H1 (cell line): Measurements from ENCODE around the gene CDK5RAP2. TPM values are rescaled to one million over a fixed set of nuclear protein-coding genes. Genes with fewer than 3 reads are reported as not detected.

Source experiments
- CTCF ChIA-PET: fragments of 300-600 bp; sonication (Branson Sonifier 250); formaldehyde crosslinking; loops from one replicate; lab custom pipeline; 2021; ENCODE audit not compliant: partially characterized antibody; lab: Charles Lee
- POLR2A ChIA-PET: fragments of 300-600 bp; sonication (Branson Sonifier 250); formaldehyde crosslinking; loops from one replicate; lab custom pipeline; 2021; ENCODE audit warnings: inconsistent platforms; ENCODE audit not compliant: partially characterized antibody; lab: Charles Lee
- DNase-seq, 2 experiments: peaks; one replicate each; pipeline versions ENCODE4 v3.0.0 to v3.0.0-alpha.2; 2010 to 2022; ENCODE audit warnings: low spot score in 2 of 2, low read depth in 1 of 2, mixed read lengths in 1 of 2
- FAIRE-seq: peaks from 2 replicates; lab custom pipeline; 2011; peaks lifted over from hg19 to GRCh38; lab: Jason Lieb, UNC
- H2AFZ ChIP-seq: 2 replicates; pipeline ENCODE4 v1.8.1; 2012; ENCODE audit warnings: low read length, inconsistent platforms
- H2AK5ac ChIP-seq: 2 replicates; pipeline ENCODE4 v1.6.1; 2013; ENCODE audit warnings: low read depth, low read length
- H2BK120ac ChIP-seq: replicated peaks from 2 replicates; pipeline ENCODE3; 2013; ENCODE audit warnings: low read depth, low read length, inconsistent platforms
- H2BK12ac ChIP-seq: 2 replicates; pipeline ENCODE4 v1.6.1; 2013; ENCODE audit warnings: low read depth, low read length
- H2BK15ac ChIP-seq: 2 replicates; pipeline ENCODE4 v1.6.1; 2013; ENCODE audit warnings: low read length
- H2BK20ac ChIP-seq: 2 replicates; pipeline ENCODE4 v1.6.1; 2013; ENCODE audit warnings: low read length
- H2BK5ac ChIP-seq: 2 replicates; pipeline ENCODE4 v1.6.1; 2013; ENCODE audit warnings: low read depth, low read length
- H3K14ac ChIP-seq: 2 replicates; pipeline ENCODE4 v1.6.1; 2013; ENCODE audit warnings: inconsistent platforms; ENCODE audit not compliant: insufficient read length
- H3K18ac ChIP-seq: 2 replicates; pipeline ENCODE4 v1.6.1; 2013; ENCODE audit warnings: low read length; ENCODE audit errors: extremely low read depth
- H3K23ac ChIP-seq: 2 replicates; pipeline ENCODE4 v1.6.1; 2013; ENCODE audit warnings: inconsistent platforms; ENCODE audit not compliant: insufficient read length
- H3K23me2 ChIP-seq: 2 replicates; pipeline ENCODE4 v1.6.1; 2013; ENCODE audit warnings: low read depth, low read length
- H3K27ac ChIP-seq: 2 replicates; pipeline ENCODE4 v1.6.1; 2011; ENCODE audit warnings: low read depth, low read length, inconsistent platforms
- H3K27me3 ChIP-seq, 4 experiments: replicated peaks in 1 of 4; 1 replicate in 1 of 4; 2 replicates in 3 of 4; pipeline versions ENCODE4 v1.6.1 to v1.8.1; 2011 to 2013; ENCODE audit warnings: low read length in 3 of 4, mild to moderate bottlenecking in 3 of 4, inconsistent platforms in 2 of 4, mixed read lengths in 2 of 4, moderate library complexity in 1 of 4; ENCODE audit not compliant: control insufficient read depth in 3 of 4, insufficient read depth in 3 of 4; ENCODE audit errors: extremely low read depth in 1 of 4
- H3K36me3 ChIP-seq, 4 experiments: 2 replicates each; pipeline versions ENCODE4 v1.6.1 to v1.8.1; 2011 to 2013; ENCODE audit warnings: mild to moderate bottlenecking in 4 of 4, low read length in 3 of 4, moderate library complexity in 2 of 4, control low read depth in 1 of 4, inconsistent platforms in 1 of 4; ENCODE audit not compliant: insufficient read depth in 4 of 4, control insufficient read depth in 2 of 4
- H3K4ac ChIP-seq: replicated peaks from 2 replicates; pipeline ENCODE3; 2013; ENCODE audit warnings: low read length, low read depth, mixed read lengths, inconsistent platforms; ENCODE audit not compliant: insufficient read length
- H3K4me1 ChIP-seq, 4 experiments: replicated peaks in 1 of 4; 1 replicate in 1 of 4; 2 replicates in 3 of 4; pipeline versions ENCODE4 v1.6.1 to v1.8.1; 2011 to 2013; ENCODE audit warnings: low read length in 3 of 4, inconsistent platforms in 2 of 4, mixed read lengths in 1 of 4; ENCODE audit not compliant: insufficient read depth in 4 of 4, control insufficient read depth in 3 of 4
- H3K4me2 ChIP-seq, 2 experiments: 2 replicates each; pipeline versions ENCODE4 v1.6.1 to v1.8.1; 2011 to 2013; ENCODE audit warnings: low read depth in 2 of 2, low read length in 2 of 2, control low read depth in 1 of 2, inconsistent platforms in 1 of 2, mild to moderate bottlenecking in 1 of 2; ENCODE audit not compliant: insufficient read depth in 1 of 2
- H3K4me3 ChIP-seq, 4 experiments: fragments of 200-600, 300-600 bp in 1 of 4; sonication (generic), shearing (Covaris generic), sonication (Bioruptor Twin) in 1 of 4; 2 replicates each; pipeline versions ENCODE4 v1.5.1 to v1.8.1; 2011 to 2016; ENCODE audit warnings: low read length in 4 of 4, low read depth in 3 of 4, control low read depth in 2 of 4, inconsistent platforms in 2 of 4, mild to moderate bottlenecking in 2 of 4, mixed read lengths in 1 of 4, moderate library complexity in 1 of 4; ENCODE audit not compliant: insufficient read depth in 2 of 4; ENCODE audit errors: extremely low read depth in 1 of 4
- H3K56ac ChIP-seq: replicated peaks from 2 replicates; pipeline ENCODE3; 2013; ENCODE audit warnings: low read depth, mild to moderate bottlenecking, mixed read lengths, low read length, inconsistent platforms; ENCODE audit not compliant: insufficient read length
- H3K79me1 ChIP-seq: 2 replicates; pipeline ENCODE4 v1.6.1; 2013; ENCODE audit warnings: low read depth, low read length, control low read depth
- H3K79me2 ChIP-seq, 2 experiments: 2 replicates each; pipeline versions ENCODE4 v1.6.1 to v1.8.1; 2012 to 2013; ENCODE audit warnings: low read length in 2 of 2, mild to moderate bottlenecking in 2 of 2, inconsistent platforms in 1 of 2; ENCODE audit not compliant: insufficient read depth in 2 of 2, control insufficient read depth in 1 of 2
- H3K9ac ChIP-seq, 4 experiments: replicated peaks in 1 of 4; 1 replicate in 1 of 4; 2 replicates in 3 of 4; pipeline versions ENCODE4 v1.6.1 to v1.8.1; 2011 to 2013; ENCODE audit warnings: low read depth in 3 of 4, low read length in 3 of 4, control low read depth in 2 of 4, mild to moderate bottlenecking in 2 of 4, moderate library complexity in 2 of 4, inconsistent platforms in 1 of 4; ENCODE audit errors: extremely low read depth in 1 of 4
- H3K9me3 ChIP-seq, 2 experiments: 2 replicates each; pipeline versions ENCODE4 v1.6.1 to v1.8.1; 2012 to 2013; ENCODE audit warnings: mild to moderate bottlenecking in 2 of 2, moderate library complexity in 2 of 2, control low read depth in 1 of 2, inconsistent platforms in 1 of 2, low read depth in 1 of 2, low read length in 1 of 2, mixed read lengths in 1 of 2; ENCODE audit not compliant: insufficient read depth in 2 of 2
- H4K20me1 ChIP-seq, 2 experiments: replicated peaks in 1 of 2; 2 replicates each; pipeline versions ENCODE3 to v1.8.1; 2011 to 2013; ENCODE audit warnings: inconsistent platforms in 2 of 2, low read length in 2 of 2, mild to moderate bottlenecking in 1 of 2; ENCODE audit not compliant: insufficient read depth in 2 of 2, control insufficient read depth in 1 of 2
- H4K5ac ChIP-seq: 2 replicates; pipeline ENCODE4 v1.6.1; 2013; ENCODE audit warnings: low read length, low read depth, mixed read lengths, inconsistent platforms; ENCODE audit not compliant: insufficient read length
- H4K8ac ChIP-seq: 2 replicates; pipeline ENCODE4 v1.8.0; 2013; ENCODE audit warnings: mild to moderate bottlenecking, moderate library complexity, low read length, inconsistent platforms; ENCODE audit not compliant: insufficient read depth; ENCODE audit errors: extremely low read depth
- H4K91ac ChIP-seq: replicated peaks from 2 replicates; pipeline ENCODE3; 2013; ENCODE audit warnings: low read length, mixed read lengths, inconsistent platforms; ENCODE audit not compliant: insufficient read length
- CBX5 ChIP-seq: fragments of 300-800, 300-1000 bp; sonication (generic); IDR thresholded peaks from 2 replicates; pipeline ENCODE4 v1.7.1; 2016; ENCODE audit warnings: antibody characterized with exemption, low read length, low read depth
- EZH2 ChIP-seq: fragments of 200-600 bp; sonication (generic); IDR thresholded peaks from 2 replicates; pipeline ENCODE4 v1.7.1; 2012; ENCODE audit warnings: low read depth, mild to moderate bottlenecking, moderate library complexity, low read length, inconsistent platforms; ENCODE audit not compliant: severe bottlenecking
- HDAC6 ChIP-seq: IDR thresholded peaks from one replicate; pipeline ENCODE4 v1.7.1; 2012; ENCODE audit warnings: low read depth, mild to moderate bottlenecking, inconsistent platforms, low read length, moderate library complexity
- JUND ChIP-seq: IDR thresholded peaks from 2 replicates; pipeline ENCODE4 v1.6.1; 2011; ENCODE audit warnings: mild to moderate bottlenecking, improper control_type of control experiment, low read length
- KDM4A ChIP-seq: IDR thresholded peaks from one replicate; pipeline ENCODE4 v1.7.1; 2012; ENCODE audit warnings: low read depth, mild to moderate bottlenecking, moderate library complexity, low read length, inconsistent platforms; ENCODE audit not compliant: severe bottlenecking
- MAX ChIP-seq: IDR thresholded peaks from 2 replicates; pipeline ENCODE4 v1.6.1; 2012; ENCODE audit warnings: inconsistent platforms
- PHF8 ChIP-seq: fragments of 200-600 bp; sonication (generic); conservative IDR thresholded peaks from 2 replicates; pipeline ENCODE4 v1.7.1; 2012; ENCODE audit warnings: low read depth, mild to moderate bottlenecking, inconsistent platforms, low read length, moderate library complexity
- POLR2AphosphoS5 ChIP-seq: IDR thresholded peaks from 2 replicates; pipeline ENCODE4 v1.6.1; 2011; ENCODE audit warnings: low read depth, low read length
- RBBP5 ChIP-seq: IDR thresholded peaks from 2 replicates; pipeline ENCODE4 v1.7.1; 2012; ENCODE audit warnings: low read depth, mild to moderate bottlenecking, inconsistent platforms, low read length, moderate library complexity, borderline replicate concordance
- SIN3A ChIP-seq, 2 experiments: IDR thresholded peaks in 1 of 2; conservative IDR thresholded peaks in 1 of 2; 2 replicates each; pipeline ENCODE4 v1.6.1; 2011 to 2012; ENCODE audit warnings: low read length in 2 of 2, improper control_type of control experiment in 1 of 2, low read depth in 1 of 2, mild to moderate bottlenecking in 1 of 2
- SIX5 ChIP-seq: IDR thresholded peaks from 2 replicates; pipeline ENCODE4 v1.6.1; 2011; ENCODE audit warnings: mild to moderate bottlenecking, low read depth, low read length
- WGBS, 2 experiments: shearing (Covaris generic) in 1 of 2; methylation state at CpG; one replicate each; pipeline versions ENCODE4 v1.1.6 to v1.1.7; 2013 to 2015; ENCODE audit warnings: low lambda C conversion rate in 2 of 2, mixed read lengths in 2 of 2, inconsistent platforms in 1 of 2, low coverage in 1 of 2, missing lambda C conversion rate in 1 of 2; ENCODE audit not compliant: insufficient replicate concordance in 2 of 2, insufficient coverage in 1 of 2, insufficient read length in 1 of 2; ENCODE audit errors: extremely low coverage in 1 of 2, missing lambda C conversion rate in 1 of 2; 5-methylcytosine and 5-hydroxymethylcytosine counted together
- polyA plus RNA-seq, 7 experiments: library from polyadenylated mRNA; depleted of rRNA in 3 of 7; stranded (reverse) in 5 of 7; unstranded in 2 of 7; fragments of >200 nt in 5 of 7; fragments of 200-250 nt in 2 of 7; gene quantifications; 1 replicate in 5 of 7; 2 replicates in 1 of 7; 4 replicates in 1 of 7; pipeline versions ENCODE4 v1.2.1 to v1.2.3, GENCODE V29; 2011 to 2013; ENCODE audit warnings: missing spikeins in 2 of 7, mixed read lengths in 2 of 7
- total RNA-seq: library from RNA; stranded (reverse); fragmentation: NEBNext Ultra II Directional; extraction: Animal tissue kit (Norgen Biotek cat#: 25700); gene quantifications from 2 replicates; pipeline ENCODE4 v1.2.1, GENCODE V29; 2021
- TF ChIP-seq, protein P1 (sequence below): IDR thresholded peaks from 2 replicates; pipeline ENCODE4 v1.6.1; 2011; ENCODE audit warnings: low read length, improper control_type of control experiment

CDK5RAP2 gene
- total and polyA plus RNA-seq, 2 of the 8 experiments (the other 6 are each of a cell fraction or from before 2014, with no cell fraction given): 19.8 to 49.4 TPM

DNA sequence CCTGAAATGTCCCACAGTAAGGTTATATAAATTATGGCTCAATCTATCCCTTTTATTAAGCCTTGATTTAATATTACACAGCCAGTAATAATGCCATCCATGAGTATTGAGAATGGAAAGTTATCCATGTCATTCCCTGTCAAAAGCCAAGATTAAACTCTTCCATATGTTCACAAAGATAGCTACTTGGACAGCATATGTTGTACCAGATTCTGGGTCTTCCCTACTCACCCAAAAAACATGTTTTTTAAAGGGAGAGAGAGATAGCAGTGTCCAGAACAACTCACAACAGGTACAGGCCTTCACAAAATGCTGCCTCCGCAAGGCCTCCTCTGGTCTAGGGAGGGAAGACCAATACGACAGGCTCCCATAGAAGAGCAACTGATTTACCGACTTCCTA is 15.4 kb downstream of the CDK5RAP2 start:
- H4K91ac ChIP-seq: no peak overlapping the region
- no peak overlapping the region for H2BK15ac ChIP-seq
- H3K36me3 ChIP-seq: peaks cover 10 to 49% (median 20%) of the 10 kb centered on the region in 4 experiments; a peak in 7 of 8 replicates
- H3K4ac ChIP-seq: no peak overlapping the region
- H2AK5ac ChIP-seq: no peak overlapping the region
- 92% methylated on average over 3 of the region's 3 CpGs; no CpG with 5 or more reads in 1 of the 2 experiments for WGBS, 2 experiments
- H4K8ac ChIP-seq: no peak overlapping the region
- H3K4me1 ChIP-seq: no peaks in the 10 kb centered on the region
- no peak overlapping the region for H3K14ac ChIP-seq
- ChIA-PET CTCF (interaction anchor here (0.6 to 1.5 kb wide), 4 partner anchors 9 to 125 kb away, joined by 3 to 4 read pairs (median 3); no protein-coding TSS in a partner anchor), POLR2A (interaction anchor here (1.1 kb wide), 1 partner anchor 10 kb away, joined by 3 read pairs; no protein-coding TSS in a partner anchor)
- H2BK120ac ChIP-seq: no peak overlapping the region
- no peaks in the 10 kb centered on the region for H3K27me3 ChIP-seq
- no peaks in the 10 kb centered on the region for H3K23me2 ChIP-seq
- H3K56ac ChIP-seq: no peak overlapping the region
- H3K23ac ChIP-seq: no peak overlapping the region
- no peak overlapping the region for H3K9ac ChIP-seq
- H4K20me1 ChIP-seq: peaks cover 7 to 14% of the 10 kb centered on the region in 2 experiments
- DNase-seq (no peak), FAIRE-seq (no peak)
- H2BK12ac ChIP-seq: no peak overlapping the region
- no peak overlapping the region for H3K18ac ChIP-seq
- H2AFZ ChIP-seq: no peak overlapping the region
- H3K79me2 ChIP-seq: peaks cover 0 to 34% of the 10 kb centered on the region in 2 experiments; a peak in 2 of 4 replicates
- H3K27ac ChIP-seq: no peak overlapping the region
- H2BK5ac ChIP-seq: no peak overlapping the region
- no peak overlapping the region for H4K5ac ChIP-seq
- peaks cover 16% of the 10 kb centered on the region; the same call in 1 of the 2 replicates for H3K79me1 ChIP-seq
- no peak overlapping the region for H3K4me3 ChIP-seq
- H3K4me2 ChIP-seq: no peak overlapping the region
- H3K9me3 ChIP-seq: no peaks in the 10 kb centered on the region
- H2BK20ac ChIP-seq: no peak overlapping the region
- no peak for TF ChIP-seq JUND
- TF ChIP-seq, protein P1, sequence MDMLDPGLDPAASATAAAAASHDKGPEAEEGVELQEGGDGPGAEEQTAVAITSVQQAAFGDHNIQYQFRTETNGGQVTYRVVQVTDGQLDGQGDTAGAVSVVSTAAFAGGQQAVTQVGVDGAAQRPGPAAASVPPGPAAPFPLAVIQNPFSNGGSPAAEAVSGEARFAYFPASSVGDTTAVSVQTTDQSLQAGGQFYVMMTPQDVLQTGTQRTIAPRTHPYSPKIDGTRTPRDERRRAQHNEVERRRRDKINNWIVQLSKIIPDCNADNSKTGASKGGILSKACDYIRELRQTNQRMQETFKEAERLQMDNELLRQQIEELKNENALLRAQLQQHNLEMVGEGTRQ: no peak
- no peak for TF ChIP-seq CBX5
- no peak for TF ChIP-seq KDM4A
- no peak for TF ChIP-seq RBBP5
- TF ChIP-seq POLR2AphosphoS5: no peak
- no peak for TF ChIP-seq MAX
- no peak for TF ChIP-seq SIX5
- TF ChIP-seq HDAC6: no peak
- TF ChIP-seq PHF8: no peak
- no peak for TF ChIP-seq SIN3A (conservative IDR thresholded peaks at IDR 0.05 in 1 of 2, IDR thresholded peaks at IDR 0.05 in 1 of 2; ENCODE audit: low read depth in 1 of 2, low read length in 2 of 2)
- no peak for TF ChIP-seq EZH2
